GM19328 (cell line): ENCODE data around the gene C1orf56.
A peak's percentile ranks its signal among the peaks of the same experiment; 100 is the strongest.

Experiments
- ATAC-seq: cut with Tn5 transposase; IDR thresholded peaks from one replicate; pipeline ENCODE4 v1.9.1; 2021; ENCODE audit warnings: mild to moderate bottlenecking, moderate library complexity; ENCODE audit not compliant: unreplicated experiment

C1orf56 gene

GRCh38 chr1:151024540-151025146, 22.9 kb upstream of the C1orf56 start:
- no peak for ATAC-seq

GRCh38 chr1:151026460-151026859, 21.1 kb upstream of the C1orf56 start:
- ATAC-seq, result no peak

DNA sequence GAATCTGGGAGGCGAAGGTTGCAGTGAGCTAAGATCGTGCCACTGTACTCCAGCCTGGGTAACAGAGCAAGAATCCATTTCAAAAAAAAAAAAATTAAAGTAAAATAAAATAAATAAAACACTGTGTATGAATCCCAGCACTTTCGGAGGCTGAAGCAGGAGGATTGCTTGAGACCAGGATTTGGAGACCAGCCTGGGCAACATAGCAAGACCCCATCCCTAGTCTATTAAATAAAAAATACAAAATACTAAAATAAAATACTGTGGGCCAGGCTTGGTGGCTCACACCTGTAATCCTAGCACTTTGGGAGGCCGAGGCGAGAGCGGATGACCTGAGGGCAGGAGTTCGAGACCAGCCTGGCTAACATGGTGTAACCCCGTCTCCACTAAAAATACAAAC, 15.4 kb upstream of the C1orf56 start:
- ATAC-seq, result no peak

DNA sequence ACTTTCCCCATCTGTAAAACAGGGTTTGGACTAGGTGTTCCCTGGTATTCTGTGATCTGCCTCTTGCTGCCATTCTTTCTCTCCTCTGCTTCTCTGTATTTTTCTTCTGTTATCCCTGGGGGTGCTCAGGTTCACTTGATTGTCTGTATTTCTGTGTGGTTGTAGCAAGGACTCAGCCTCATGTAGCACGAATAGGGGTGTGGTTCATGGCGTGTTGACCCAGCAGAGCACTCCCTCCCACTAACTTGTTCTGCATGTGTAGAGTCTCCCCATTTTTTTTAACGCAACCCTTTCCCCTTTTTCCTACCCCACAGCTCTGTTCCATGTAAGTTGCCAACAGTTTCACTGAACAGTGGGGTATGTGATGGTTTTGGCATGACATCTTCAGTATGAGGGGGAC, 12.4 kb upstream of the C1orf56 start:
- no peak for ATAC-seq

DNA sequence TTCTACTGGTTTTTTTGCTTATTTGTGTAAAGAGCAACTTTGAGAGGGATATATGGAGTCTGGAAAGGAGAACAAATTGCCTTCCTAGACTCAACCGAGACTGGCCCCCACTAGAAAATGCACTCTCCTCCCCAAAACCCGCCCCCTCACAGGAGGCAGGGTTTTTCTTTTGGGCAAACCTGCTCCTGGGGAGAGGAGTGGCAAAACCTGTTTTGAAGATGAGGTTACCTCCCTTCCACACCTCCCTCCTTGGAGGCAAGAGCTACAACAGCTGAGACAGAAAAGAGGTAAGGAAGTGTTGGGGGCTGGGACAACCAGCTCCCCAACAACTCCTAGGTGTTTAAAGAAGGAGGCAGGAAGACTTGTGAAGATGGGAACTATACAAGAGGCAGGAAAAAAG, 11.2 kb upstream of the C1orf56 start, which contains the start of gene BNIPL:
Gene BNIPL (plus strand): TSS at position 231 of the 400 bp plus-strand sequence. CDS start 140 bp downstream, at position 371.
- ATAC-seq, result no peak

DNA sequence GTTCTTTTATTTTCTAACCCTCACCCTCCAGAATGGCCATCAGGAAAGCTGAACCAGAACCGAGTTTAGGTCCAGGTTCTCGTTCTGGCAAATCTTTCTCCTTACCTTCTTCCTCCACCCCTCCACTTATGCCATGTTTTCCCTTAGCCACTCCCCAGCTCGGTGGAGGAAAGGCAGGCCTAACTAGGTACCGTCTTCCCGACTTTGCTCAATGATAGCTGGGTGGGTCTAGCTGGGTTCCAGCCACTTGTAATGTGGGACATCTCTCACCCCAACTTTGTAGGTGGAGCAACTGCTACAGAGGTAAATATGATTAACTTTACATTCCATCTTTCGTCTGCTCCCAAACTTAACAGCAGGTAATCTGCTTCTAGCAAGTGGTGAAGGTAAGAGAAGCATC, 10.5 kb upstream of the C1orf56 start:
- ATAC-seq, result no peak

- ATAC-seq, result no peak
Measured at GRCh38 chr1:151039521-151039920, 8.0 kb upstream of the C1orf56 start.

GRCh38 chr1:151043163-151043562, 4.4 kb upstream of the C1orf56 start:
- no peak for ATAC-seq

- peak; percentile 53 for ATAC-seq
Measured at GRCh38 chr1:151047925-151048644, 534 bp downstream of the C1orf56 start.

DNA sequence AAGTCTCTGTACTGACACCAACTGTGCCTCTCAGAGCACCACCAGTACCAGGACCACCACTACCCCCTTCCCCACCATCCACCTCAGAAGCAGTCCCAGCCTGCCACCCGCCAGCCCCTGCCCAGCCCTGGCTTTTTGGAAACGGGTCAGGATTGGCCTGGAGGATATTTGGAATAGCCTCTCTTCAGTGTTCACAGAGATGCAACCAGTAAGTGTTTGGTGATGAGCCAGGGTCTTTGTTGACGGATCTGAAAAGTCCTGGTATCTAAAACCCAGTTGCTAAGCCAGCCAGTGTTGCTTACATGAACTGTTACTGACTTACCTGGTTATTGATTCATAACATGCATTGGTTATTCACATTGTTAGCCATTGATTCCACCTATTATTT, 1.1 kb downstream of the C1orf56 start:
- no peak for ATAC-seq

DNA sequence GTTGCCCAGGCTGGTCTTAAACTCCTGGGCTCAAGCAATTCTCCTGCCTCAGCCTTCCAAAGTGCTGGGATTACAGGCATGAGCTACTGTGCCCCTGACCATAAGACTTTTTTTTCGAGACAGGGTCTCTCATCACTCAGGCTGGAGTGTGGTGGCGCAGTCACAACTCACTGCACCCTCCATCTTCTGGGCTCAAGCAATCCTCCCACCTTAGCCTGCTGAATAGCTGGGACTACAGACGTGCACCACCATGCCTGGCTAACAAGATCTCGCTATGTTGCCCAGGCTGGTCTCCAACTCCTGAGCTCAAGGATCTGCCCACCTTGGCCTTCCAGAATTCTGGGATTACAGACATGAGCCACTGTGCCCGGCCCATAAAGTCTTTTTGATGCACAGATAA, 1.9 kb downstream of the C1orf56 start:
- ATAC-seq, result no peak

DNA sequence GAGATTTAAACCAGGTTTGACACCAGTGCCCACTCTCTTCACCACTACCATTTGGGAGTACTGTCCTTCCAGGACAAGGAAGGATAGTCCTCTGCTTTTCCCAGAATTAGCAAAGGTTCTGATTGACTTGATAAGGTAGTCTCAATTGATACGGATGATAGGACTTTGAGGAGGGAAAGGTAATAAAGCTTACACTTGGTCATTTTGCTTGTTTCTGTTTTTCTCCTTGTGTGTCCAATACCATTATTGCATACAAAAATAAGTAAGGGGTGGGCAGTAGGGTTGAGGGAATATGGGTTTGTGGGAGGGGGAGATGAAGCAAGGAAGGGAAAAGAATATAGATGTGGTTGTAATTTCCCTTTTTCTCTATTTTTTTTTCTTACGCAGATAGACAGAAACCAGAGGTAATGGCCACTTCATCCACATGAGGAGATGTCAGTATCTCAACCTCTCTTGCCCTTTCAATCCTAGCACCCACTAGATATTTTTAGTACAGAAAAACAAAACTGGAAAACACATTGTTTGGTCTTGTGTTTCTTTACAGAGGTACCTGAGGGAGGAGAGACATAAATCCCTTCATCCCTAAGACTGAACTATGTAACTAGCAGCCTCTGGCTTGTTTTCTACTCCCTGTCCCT, 2.6 kb downstream of the C1orf56 start:
- no peak for ATAC-seq

DNA sequence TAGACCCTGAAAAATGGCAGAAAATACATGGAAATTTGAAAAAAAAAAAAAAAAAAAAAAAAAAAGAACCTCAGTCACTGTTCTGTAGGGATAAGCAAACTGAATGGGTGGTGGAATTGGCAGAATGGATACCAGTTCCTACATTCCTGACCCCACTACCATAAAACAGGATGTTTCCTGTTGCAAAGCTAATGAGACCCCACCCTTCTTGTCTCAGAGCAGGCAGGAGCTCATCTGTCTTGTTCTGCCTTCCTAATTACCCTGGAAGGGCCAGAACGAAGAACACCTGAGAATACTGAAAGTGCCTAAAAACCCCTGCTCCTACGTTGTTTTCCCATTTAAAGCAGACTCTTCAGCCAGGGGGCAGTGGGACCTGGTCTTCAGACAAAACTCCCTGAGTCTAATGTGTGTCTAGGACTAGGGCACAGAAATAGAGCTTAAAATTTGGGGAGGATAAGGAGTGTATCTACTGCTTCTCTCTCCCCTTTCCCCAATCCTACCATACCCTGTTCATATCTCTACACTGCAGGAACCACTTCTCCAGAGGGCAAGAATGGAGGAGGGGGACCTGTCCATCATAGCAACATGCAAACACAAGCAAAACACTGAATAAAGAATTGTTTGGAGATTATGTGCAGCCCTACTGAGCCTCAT, 3.9 kb downstream of the C1orf56 start:
- ATAC-seq, result no peak

DNA sequence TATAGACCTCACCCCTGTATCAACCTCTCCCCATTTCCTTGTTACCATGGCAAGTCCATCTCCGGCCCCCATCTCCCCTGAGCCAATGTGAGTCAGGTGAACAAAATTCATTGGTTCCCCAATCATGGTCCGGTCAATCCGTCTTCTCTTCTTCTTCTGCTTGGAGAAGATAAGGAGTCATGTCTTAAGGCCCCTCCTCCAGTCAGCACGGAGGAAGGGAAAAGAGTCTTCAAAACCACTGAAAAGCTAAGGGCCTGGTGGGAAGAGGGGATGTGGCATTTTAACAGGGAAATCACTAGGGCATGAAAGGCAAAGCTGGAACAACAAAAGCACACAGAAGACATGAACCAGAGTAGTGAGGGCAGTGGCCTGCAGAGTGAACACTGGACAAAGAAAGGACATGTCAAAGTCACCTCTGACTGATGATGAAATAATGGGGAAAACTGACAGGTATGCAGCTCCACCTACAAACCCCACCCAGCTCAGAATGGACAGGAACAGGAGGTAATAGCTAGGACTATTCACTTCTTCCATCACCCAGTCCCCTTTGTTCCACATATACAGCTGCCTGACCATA, 7.5 kb downstream of the C1orf56 start:
- ATAC-seq, result no peak

DNA sequence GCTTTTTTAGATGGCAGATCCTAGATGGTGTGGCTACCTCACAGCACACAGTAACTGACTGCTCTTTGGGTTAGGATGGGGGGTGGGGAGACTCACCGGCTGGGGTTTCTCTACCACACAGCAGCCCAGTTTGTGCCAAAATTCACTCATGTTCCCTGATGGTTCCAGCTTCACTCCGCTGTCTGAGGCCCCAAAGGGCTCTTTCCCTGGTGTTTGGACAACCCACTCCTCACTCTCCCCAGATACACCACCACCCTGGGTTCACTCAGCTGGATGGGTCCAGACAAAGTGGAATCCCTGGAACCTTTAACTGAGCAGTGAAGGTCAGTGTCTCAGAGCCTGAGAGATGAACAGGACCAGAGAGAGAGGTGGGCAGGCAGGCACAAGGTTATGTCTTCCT, 8.0 kb downstream of the C1orf56 start:
- ATAC-seq, result no peak

- no peak for ATAC-seq
Measured at GRCh38 chr1:151056149-151056548, 8.6 kb downstream of the C1orf56 start.

GRCh38 chr1:151058692-151059091, 11.1 kb downstream of the C1orf56 start:
- no peak for ATAC-seq

DNA sequence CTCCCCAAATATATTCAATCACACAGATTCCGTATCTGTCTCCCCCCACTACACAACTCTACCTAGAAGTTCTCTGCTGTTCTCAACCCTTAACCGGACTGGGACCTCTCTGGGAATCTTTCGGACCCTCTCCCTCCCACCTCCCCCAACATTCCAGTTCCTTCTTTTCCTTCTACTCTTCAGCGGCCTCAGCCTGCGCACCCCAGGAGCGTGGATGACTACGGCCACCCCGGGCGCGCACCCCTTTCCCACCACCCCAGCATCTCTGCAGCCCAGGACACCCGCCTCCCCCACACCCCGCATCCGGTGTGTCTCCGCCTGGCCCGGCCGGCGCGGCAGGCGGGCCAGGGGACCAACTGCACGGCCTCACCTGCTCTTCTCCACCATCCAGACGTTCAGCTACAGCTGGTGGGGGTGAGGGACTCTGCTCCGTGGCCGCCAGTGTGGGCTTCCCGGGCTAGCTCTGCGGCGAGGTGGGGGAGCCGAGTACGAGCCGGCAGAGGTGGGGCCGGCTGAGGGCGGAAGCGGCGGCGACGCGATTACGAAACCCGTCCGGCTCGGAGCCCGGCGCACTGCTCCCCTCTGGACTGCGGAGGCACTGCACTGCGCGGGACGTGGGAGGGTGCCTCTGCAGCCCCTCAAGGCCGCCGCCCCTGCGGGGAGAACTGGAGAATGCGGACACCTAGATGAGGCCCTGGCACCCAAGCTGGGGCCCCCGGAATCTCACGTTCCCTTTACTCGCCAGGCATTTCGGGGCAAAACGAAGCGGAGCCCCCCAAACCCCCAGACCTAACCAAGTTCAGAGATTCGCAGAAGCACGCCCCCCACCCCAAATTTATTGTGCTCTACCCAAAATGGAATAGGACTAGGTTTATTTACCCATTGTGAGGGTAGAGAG, 11.8 kb downstream of the C1orf56 start, which contains the start of gene CDC42SE1:
Gene CDC42SE1 (minus strand): TSS at position 514 of the 898 bp plus-strand sequence. CDS start 3,892 bp downstream, outside the sequence.
- ATAC-seq, result peak; percentile 66

GRCh38 chr1:151060007-151060656, 12.6 kb downstream of the C1orf56 start, which contains the start of gene MLLT11:
TSS of gene MLLT11 (plus strand) at chr1:151060397. CDS start at chr1:151067225, 6,828 bp downstream.
- ATAC-seq, result no peak
